PC-9 (cell line): ENCODE data around the gene PTGES3L. TPM values are rescaled to one million over a fixed set of nuclear protein-coding genes. Genes with fewer than 3 reads are reported as not detected.
A peak's percentile ranks its signal among the peaks of the same experiment; 100 is the strongest.

ENCODE experiments used
- BruUV-seq: library from RNA; stranded (reverse); fragments of 400-500 nt; replicated peaks from 2 replicates; lab custom pipeline; 2021; lab: Mats Ljungman, UMichigan
- CTCF ChIA-PET: fragments of 300-600 bp; sonication (Branson Sonifier 250); formaldehyde crosslinking; loops from one replicate; lab custom pipeline; 2022; ENCODE audit warnings: antibody characterized with exemption; lab: Charles Lee
- POLR2A ChIA-PET: fragments of 300-600 bp; sonication (Branson Sonifier 250); formaldehyde crosslinking; loops from one replicate; lab custom pipeline; 2022; ENCODE audit warnings: antibody characterized with exemption; ENCODE audit not compliant: unreplicated experiment; lab: Charles Lee
- DNase-seq, 2 experiments: peaks; one replicate each; pipeline versions ENCODE4 v3.0.0 to v3.0.0-alpha.2; 2015 to 2022; ENCODE audit warnings: mixed read lengths in 1 of 2
- H2AFZ ChIP-seq: fragments of 200-600 bp; sonication (generic); 2 replicates; pipeline ENCODE4 v1.8.1; 2017; ENCODE audit warnings: antibody characterized with exemption
- H3F3A ChIP-seq: fragments of 200-600 bp; sonication (generic); 2 replicates; pipeline ENCODE4 v1.8.1; 2017; ENCODE audit warnings: antibody characterized with exemption, mild to moderate bottlenecking, low read depth; ENCODE audit not compliant: insufficient read depth
- H3K27ac ChIP-seq: fragments of 200-600 bp; sonication (generic); 2 replicates; pipeline ENCODE4 v1.6.1; 2016; ENCODE audit warnings: mixed run types
- H3K27me3 ChIP-seq: fragments of 200-600 bp; sonication (generic); 2 replicates; pipeline ENCODE4 v1.6.1; 2016; ENCODE audit warnings: low read depth, mixed run types; ENCODE audit not compliant: insufficient read depth
- H3K36me3 ChIP-seq: fragments of 200-600 bp; sonication (generic); 2 replicates; pipeline ENCODE4 v1.6.1; 2016; ENCODE audit warnings: low read depth, mixed run types
- H3K4me1 ChIP-seq: fragments of 200-600 bp; sonication (generic); replicated peaks from 2 replicates; pipeline ENCODE4 v1.6.1; 2016; ENCODE audit warnings: mixed run types; ENCODE audit not compliant: insufficient read depth
- H3K4me2 ChIP-seq: fragments of 200-600 bp; sonication (generic); 2 replicates; pipeline ENCODE4 v1.6.1; 2017; ENCODE audit warnings: mixed run types
- H3K4me3 ChIP-seq: fragments of 200-600 bp; sonication (generic); 2 replicates; pipeline ENCODE4 v1.6.1; 2016; ENCODE audit warnings: mixed run types
- H3K79me2 ChIP-seq: fragments of 200-600 bp; sonication (generic); 2 replicates; pipeline ENCODE4 v1.6.1; 2017; ENCODE audit warnings: low read depth, mixed run types
- H3K9me2 ChIP-seq: fragments of 200-600 bp; sonication (generic); 2 replicates; pipeline ENCODE4 v1.8.1; 2017; ENCODE audit warnings: mild to moderate bottlenecking; ENCODE audit not compliant: insufficient read depth
- H3K9me3 ChIP-seq: fragments of 200-600 bp; sonication (generic); 2 replicates; pipeline ENCODE4 v1.8.1; 2016; ENCODE audit warnings: low read depth; ENCODE audit not compliant: insufficient read depth
- H4K20me1 ChIP-seq: fragments of 200-600 bp; sonication (generic); 2 replicates; pipeline ENCODE4 v1.8.1; 2017; ENCODE audit not compliant: insufficient read depth
- EZH2 ChIP-seq: fragments of 200-600 bp; sonication (generic); IDR thresholded peaks from 2 replicates; pipeline ENCODE4 v1.8.0; 2017; ENCODE audit warnings: antibody characterized with exemption, low read depth
- intact Hi-C: fragments of 100-400 bp; cut with micrococcal nuclease; formaldehyde crosslinking; loops from one replicate; pipeline ENCODE4 v1.10.0; 2022; ENCODE audit not compliant: unreplicated experiment
- total RNA-seq: library from RNA; stranded (reverse); gene quantifications from 2 replicates; pipeline ENCODE4 v1.2.3, GENCODE V29; 2021
- TF ChIP-seq, protein P1 (sequence below): fragments of 200-600 bp; sonication (generic); conservative IDR thresholded peaks from 2 replicates; pipeline ENCODE4 v1.6.1; 2017; ENCODE audit warnings: mixed run types, antibody characterized with exemption, mild to moderate bottlenecking, moderate library complexity

The PTGES3L gene
- total RNA-seq, 1 experiment from 2014 or later = 0.70 TPM

DNA sequence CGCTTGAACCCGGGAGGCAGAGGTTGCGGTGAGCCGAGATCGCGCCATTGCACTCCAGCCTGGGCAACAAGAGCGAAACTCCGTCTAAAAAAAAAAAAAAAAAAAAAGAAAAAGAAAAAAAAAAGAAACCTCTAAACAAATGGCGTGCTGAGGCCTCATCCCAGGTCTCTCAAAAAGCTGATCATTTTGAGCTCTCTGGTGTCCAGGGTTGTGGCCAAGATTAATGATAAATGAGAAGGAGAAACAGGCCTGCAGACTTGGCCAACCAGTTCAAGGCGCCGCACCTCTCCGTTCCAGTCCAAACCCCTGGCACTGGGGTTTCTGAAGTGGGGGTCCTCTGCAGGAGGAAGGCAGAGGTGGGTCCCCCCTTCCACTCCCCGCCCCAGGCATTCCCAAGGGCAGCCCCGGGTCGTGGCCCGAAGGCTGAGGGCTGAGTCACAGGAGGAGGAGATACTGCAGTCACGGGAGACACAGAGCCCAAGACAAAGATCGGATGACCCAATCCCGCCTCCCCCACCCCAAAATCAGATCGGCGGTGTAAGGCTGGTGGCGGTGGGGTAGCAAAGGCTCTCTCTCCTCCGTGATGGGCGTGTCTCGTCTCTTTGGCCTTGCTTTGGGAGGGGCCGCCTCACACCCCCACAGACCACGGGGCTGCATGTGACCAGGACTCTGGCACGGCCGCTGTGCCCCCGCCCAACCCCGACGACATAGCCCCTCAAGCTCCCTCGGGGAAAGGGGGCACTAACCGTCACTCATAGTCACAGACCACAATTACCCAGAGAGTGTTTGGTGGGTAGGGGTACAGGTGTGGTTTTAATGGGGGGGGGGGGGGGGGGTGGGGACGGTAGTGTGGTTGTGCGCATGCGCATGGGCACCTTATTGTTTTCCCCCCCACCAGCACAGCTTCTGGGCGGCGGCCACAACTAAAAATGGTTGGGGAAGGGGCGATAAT lies 41.2 kb upstream of the PTGES3L start:
- Histone ChIP-seq H3K9me3 (no peaks in the 10 kb centered on the region), H3K9me2 (no peaks in the 10 kb centered on the region), H3K36me3 (peaks cover 11% of the 10 kb centered on the region), H3K27me3 (no peaks in the 10 kb centered on the region), H3K79me2 (peaks cover 21% of the 10 kb centered on the region), H2AFZ (peak overlapping the region; percentile 97), H4K20me1 (peaks cover 2% of the 10 kb centered on the region; the same call in 1 of the 2 replicates), H3F3A (peaks cover 28% of the 10 kb centered on the region; the same call in 1 of the 2 replicates), H3K4me1 (peaks cover 21% of the 10 kb centered on the region), H3K27ac (peak overlapping the region; percentile 82), H3K4me3 (peak overlapping the region; percentile 95), H3K4me2 (peak overlapping the region; percentile 97)
- TF ChIP-seq EZH2 = no peak
- TF ChIP-seq, protein P1, sequence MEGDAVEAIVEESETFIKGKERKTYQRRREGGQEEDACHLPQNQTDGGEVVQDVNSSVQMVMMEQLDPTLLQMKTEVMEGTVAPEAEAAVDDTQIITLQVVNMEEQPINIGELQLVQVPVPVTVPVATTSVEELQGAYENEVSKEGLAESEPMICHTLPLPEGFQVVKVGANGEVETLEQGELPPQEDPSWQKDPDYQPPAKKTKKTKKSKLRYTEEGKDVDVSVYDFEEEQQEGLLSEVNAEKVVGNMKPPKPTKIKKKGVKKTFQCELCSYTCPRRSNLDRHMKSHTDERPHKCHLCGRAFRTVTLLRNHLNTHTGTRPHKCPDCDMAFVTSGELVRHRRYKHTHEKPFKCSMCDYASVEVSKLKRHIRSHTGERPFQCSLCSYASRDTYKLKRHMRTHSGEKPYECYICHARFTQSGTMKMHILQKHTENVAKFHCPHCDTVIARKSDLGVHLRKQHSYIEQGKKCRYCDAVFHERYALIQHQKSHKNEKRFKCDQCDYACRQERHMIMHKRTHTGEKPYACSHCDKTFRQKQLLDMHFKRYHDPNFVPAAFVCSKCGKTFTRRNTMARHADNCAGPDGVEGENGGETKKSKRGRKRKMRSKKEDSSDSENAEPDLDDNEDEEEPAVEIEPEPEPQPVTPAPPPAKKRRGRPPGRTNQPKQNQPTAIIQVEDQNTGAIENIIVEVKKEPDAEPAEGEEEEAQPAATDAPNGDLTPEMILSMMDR = no peak
- POLR2A ChIA-PET = interaction anchor here (0.6 to 0.9 kb wide), 6 partner anchors 15 to 598 kb away, joined by 3 to 11 read pairs (median 3); partner anchors contain the start of gene CAVIN1
- peak; percentile 68 to 84 for DNase-seq
- CTCF ChIA-PET = interaction anchor here (0.6 to 0.7 kb wide), 2 partner anchors 32 to 443 kb away, joined by 4 read pairs; no protein-coding TSS in a partner anchor
- intact Hi-C loops = loop anchor here (1.0 to 5.0 kb wide), 3 partner anchors 104 to 341 kb away; partner anchors contain the start of genes BRCA1 and NBR1
- BruUV-seq = TSS peak; percentile 27

DNA sequence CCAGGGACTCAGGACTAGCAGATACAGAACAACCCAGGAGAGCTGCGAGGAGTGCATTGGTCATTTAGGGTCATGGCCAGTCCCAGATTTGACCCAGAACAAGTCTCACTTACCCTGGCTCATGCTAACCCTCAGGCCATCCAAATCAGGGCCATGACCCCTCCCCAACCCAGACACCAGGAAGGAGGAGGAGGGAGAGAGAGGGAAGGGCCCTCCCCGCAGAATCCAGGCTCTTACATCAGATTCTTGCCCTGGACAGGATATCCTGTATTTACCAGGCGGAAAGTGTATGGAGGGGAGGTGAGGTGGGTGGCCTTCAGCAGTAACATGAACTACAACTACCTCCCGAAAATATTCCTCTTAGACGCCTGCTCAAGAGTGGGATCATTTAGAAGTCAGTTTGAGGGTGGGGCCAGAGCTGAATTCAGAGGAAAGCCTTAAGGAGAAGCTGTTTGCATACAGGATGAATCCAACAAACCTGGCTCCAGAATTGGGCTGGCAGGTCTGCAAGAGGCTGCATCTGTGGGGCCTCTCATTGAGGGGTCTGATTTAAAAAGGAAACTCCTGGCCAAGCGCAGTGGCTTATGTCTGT lies 40.2 kb upstream of the PTGES3L start:
- H2AFZ ChIP-seq = no peak overlapping the region
- CTCF ChIA-PET = no interaction called here
- H3K9me2 ChIP-seq = no peaks in the 10 kb centered on the region
- H3K27ac ChIP-seq = no peak overlapping the region
- H3K4me3 ChIP-seq = peak overlapping the region; percentile 95; the same call in 1 of the 2 replicates
- intact Hi-C loops = loop anchor here (2.0 to 5.0 kb wide), 2 partner anchors 151 to 342 kb away; partner anchors contain the start of gene NBR1
- POLR2A ChIA-PET = interaction anchor here (0.6 to 0.7 kb wide), 2 partner anchors 341 to 597 kb away, joined by 3 to 4 read pairs; partner anchors contain the start of gene CAVIN1
- H3F3A ChIP-seq = peaks cover 28% of the 10 kb centered on the region; the same call in 1 of the 2 replicates
- peaks cover 14% of the 10 kb centered on the region for H3K36me3 ChIP-seq
- no TSS peak for BruUV-seq
- H3K27me3 ChIP-seq = no peaks in the 10 kb centered on the region
- peaks cover 21% of the 10 kb centered on the region for H3K4me1 ChIP-seq
- DNase-seq = no peak
- no peaks in the 10 kb centered on the region for H3K9me3 ChIP-seq
- no peak for TF ChIP-seq EZH2
- TF ChIP-seq, protein P1 = no peak
- peak overlapping the region; percentile 97 for H3K4me2 ChIP-seq
- peaks cover 2% of the 10 kb centered on the region; the same call in 1 of the 2 replicates for H4K20me1 ChIP-seq
- peaks cover 21% of the 10 kb centered on the region for H3K79me2 ChIP-seq

DNA sequence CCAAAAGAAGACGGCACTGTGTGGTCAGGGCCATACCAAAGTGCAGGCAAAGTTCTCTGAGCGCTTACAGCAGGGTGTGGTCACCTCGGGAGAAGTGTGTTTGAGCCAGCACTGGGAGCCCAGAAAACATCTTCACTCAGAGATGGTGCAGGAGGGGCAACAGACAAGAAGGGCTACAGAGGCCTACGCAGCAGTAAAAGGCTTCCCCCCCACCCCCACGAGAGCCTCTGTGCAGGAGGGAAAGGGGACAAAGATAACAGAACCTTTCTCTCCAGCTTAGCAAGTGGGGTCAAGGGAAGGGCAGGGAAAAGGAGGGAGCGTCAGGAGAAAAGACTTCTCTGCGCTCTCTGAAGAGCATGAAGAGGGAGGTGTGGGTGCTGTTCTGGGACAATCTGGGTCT lies 39.5 kb upstream of the PTGES3L start:
- no peak overlapping the region for H3K4me2 ChIP-seq
- no peaks in the 10 kb centered on the region for H3K9me2 ChIP-seq
- H3K79me2 ChIP-seq = peaks cover 21% of the 10 kb centered on the region
- peaks cover 14% of the 10 kb centered on the region for H3K36me3 ChIP-seq
- peaks cover 35% of the 10 kb centered on the region; the same call in 1 of the 2 replicates for H3F3A ChIP-seq
- H3K27me3 ChIP-seq = no peaks in the 10 kb centered on the region
- DNase-seq = no peak
- no peak overlapping the region for H3K27ac ChIP-seq
- H3K9me3 ChIP-seq = no peaks in the 10 kb centered on the region
- BruUV-seq = no TSS peak
- H2AFZ ChIP-seq = no peak overlapping the region
- H3K4me3 ChIP-seq = no peak overlapping the region
- peaks cover 2% of the 10 kb centered on the region; the same call in 1 of the 2 replicates for H4K20me1 ChIP-seq
- CTCF ChIA-PET = no interaction called here
- peaks cover 21% of the 10 kb centered on the region for H3K4me1 ChIP-seq
- TF ChIP-seq EZH2 = no peak
- TF ChIP-seq, protein P1 = no peak
- intact Hi-C loops = no loop called here
- POLR2A ChIA-PET = no interaction called here
